ENCODE data around the gene MASP2.
"Not testable (repeated sequence)": the region's sequence is repeated elsewhere in the genome, so short reads cannot be mapped to it uniquely, and the experiment has no call there.

MASP2 gene

GRCh38 chr1:11024874-11025203 is 22.2 kb downstream of the MASP2 start:
- no peak overlapping the region for H3K4me3 ChIP-seq (replicated peaks; ENCODE audit: low read depth, low read length)
- TF ChIP-seq, protein P1, sequence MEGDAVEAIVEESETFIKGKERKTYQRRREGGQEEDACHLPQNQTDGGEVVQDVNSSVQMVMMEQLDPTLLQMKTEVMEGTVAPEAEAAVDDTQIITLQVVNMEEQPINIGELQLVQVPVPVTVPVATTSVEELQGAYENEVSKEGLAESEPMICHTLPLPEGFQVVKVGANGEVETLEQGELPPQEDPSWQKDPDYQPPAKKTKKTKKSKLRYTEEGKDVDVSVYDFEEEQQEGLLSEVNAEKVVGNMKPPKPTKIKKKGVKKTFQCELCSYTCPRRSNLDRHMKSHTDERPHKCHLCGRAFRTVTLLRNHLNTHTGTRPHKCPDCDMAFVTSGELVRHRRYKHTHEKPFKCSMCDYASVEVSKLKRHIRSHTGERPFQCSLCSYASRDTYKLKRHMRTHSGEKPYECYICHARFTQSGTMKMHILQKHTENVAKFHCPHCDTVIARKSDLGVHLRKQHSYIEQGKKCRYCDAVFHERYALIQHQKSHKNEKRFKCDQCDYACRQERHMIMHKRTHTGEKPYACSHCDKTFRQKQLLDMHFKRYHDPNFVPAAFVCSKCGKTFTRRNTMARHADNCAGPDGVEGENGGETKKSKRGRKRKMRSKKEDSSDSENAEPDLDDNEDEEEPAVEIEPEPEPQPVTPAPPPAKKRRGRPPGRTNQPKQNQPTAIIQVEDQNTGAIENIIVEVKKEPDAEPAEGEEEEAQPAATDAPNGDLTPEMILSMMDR (IDR thresholded peaks at IDR 0.05; ENCODE audit: low read length, missing control alignments), result no peak
- DNase-seq (ENCODE audit: low read depth), result no peak

GRCh38 chr1:11024154-11024873 is 22.7 kb downstream of the MASP2 start:
- H3K4me3 ChIP-seq (replicated peaks; ENCODE audit: low read depth, low read length), result no peak overlapping the region
- TF ChIP-seq, protein P1 (IDR thresholded peaks at IDR 0.05; ENCODE audit: low read length, missing control alignments), result no peak
- no peak for DNase-seq (ENCODE audit: low read depth)

DNA sequence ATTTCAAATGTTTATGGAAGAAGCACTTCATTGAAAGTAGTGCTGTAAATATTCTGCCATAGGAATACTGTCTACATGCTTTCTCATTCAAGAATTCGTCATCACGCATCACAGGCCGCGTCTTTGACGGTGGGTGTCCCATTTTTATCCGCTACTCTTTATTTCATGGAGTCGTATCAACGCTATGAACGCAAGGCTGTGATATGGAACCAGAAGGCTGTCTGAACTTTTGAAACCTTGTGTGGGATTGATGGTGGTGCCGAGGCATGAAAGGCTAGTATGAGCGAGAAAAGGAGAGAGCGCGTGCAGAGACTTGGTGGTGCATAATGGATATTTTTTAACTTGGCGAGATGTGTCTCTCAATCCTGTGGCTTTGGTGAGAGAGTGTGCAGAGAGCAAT is 23.8 kb downstream of the MASP2 start:
- no peak for DNase-seq (ENCODE audit: low read depth)
- TF ChIP-seq, protein P1 (IDR thresholded peaks at IDR 0.05; ENCODE audit: low read length, missing control alignments), result no peak

GRCh38 chr1:11019971-11020370 is 27.1 kb downstream of the MASP2 start:
- H3K4me3 ChIP-seq (replicated peaks; ENCODE audit: low read depth, low read length), result no peak overlapping the region
- TF ChIP-seq, protein P1 (IDR thresholded peaks at IDR 0.05; ENCODE audit: low read length, missing control alignments), result no peak
- DNase-seq (ENCODE audit: low read depth), result no peak

More for the DNA sequence above, 23.8 kb downstream of the MASP2 start:
- H3K4me3 ChIP-seq (replicated peaks; ENCODE audit: low read depth, low read length), result no peak overlapping the region

DNA sequence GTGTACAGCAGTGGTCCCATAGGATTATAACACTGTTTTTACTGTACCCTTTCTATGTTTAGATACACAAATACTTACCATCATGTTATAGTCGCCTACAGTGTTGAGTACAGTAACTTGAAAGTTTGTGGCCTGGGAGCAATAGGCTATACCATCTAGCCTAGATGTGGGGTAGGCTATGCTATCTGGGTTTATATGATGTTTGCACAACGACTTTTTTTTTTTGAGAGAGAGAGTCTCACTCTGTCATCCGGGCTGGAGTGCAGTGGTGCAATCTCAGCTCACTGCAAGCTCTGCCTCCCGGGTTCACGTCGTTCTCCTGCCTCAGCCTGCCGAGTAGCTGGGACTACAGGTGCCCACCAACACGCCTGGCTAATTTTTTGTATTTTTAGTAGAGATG is 27.7 kb downstream of the MASP2 start:
- H3K4me3 ChIP-seq (replicated peaks; ENCODE audit: low read depth, low read length); DNase-seq (ENCODE audit: low read depth): not testable (repeated sequence)

DNA sequence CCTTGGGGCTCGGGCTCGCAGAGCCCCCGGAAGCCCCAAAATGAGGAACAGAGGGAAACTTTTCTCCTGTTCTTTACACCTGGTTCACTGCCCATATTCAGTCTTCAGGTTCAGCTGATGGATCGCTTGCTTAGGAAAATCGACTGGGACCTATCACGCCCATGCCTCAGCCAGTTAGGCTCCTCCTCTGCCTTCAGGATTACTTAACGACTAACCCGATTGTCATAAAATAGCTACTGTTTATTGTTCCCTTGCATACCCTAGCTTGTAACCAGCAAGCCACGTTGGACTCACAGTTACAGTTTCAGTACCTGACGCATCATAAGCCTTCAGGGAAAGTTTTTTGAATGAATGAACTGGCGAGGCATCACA is 33.9 kb downstream of the MASP2 start:
- TF ChIP-seq, protein P1 (IDR thresholded peaks at IDR 0.05; ENCODE audit: low read length, missing control alignments), result no peak
- peak overlapping the region; percentile 89 for H3K4me3 ChIP-seq (replicated peaks; ENCODE audit: low read depth, low read length)
- peak; percentile 42 for DNase-seq (ENCODE audit: low read depth)

- TF ChIP-seq, protein P1 (IDR thresholded peaks at IDR 0.05; ENCODE audit: low read length, missing control alignments), result no peak
- peak within 1 kb of the TSS; percentile 89 for H3K4me3 ChIP-seq (replicated peaks; ENCODE audit: low read depth, low read length)
- peak; percentile 88 for DNase-seq (ENCODE audit: low read depth)
These were observed 34.5 kb downstream of the MASP2 start, which contains the start of gene TARDBP for GRCh38 chr1:11012260-11013159. Gene TARDBP, plus strand, starts transcription at chr1:11012654. Its CDS starts 1,074 bp downstream, at chr1:11013728.
